Pancreas (tissue), 10 donors: ENCODE measurements around the gene FAM120A. TPM values are rescaled to one million over a fixed set of nuclear protein-coding genes. Genes with fewer than 3 reads are reported as not detected.

Source experiments
- ATAC-seq, 4 donors: fragments of 200-7000 bp; cut with Tn5 transposase; one replicate each; pipeline versions ENCODE4 v1.8.0 to v1.9.1; 2020; ENCODE audit warnings: mild to moderate bottlenecking in 4 of 4, moderate library complexity in 4 of 4
- DNase-seq, 6 donors: peaks; one replicate each; pipeline ENCODE4 v3.0.0-alpha.2; 2020
- FAIRE-seq: peaks from 2 replicates; lab custom pipeline; 2012; peaks lifted over from hg19 to GRCh38; lab: Jason Lieb, UNC
- H3K27ac ChIP-seq, 4 donors: fragments of 200-600 bp; sonication (generic); 1 replicate in 3 of 4; 2 replicates in 1 of 4; pipeline versions ENCODE4 v1.5.0 to v1.8.0; 2020
- H3K27me3 ChIP-seq, 4 donors: fragments of 200-600 bp; one replicate each; pipeline ENCODE4 v1.8.0; 2021
- H3K36me3 ChIP-seq, 3 donors: fragments of 200-600 bp; sonication (generic) in 1 of 3; one replicate each; pipeline versions ENCODE4 v1.5.0 to v1.8.0; 2020 to 2021
- H3K4me1 ChIP-seq, 3 donors: fragments of 200-600 bp; one replicate each; pipeline ENCODE4 v1.8.0; 2021
- H3K4me3 ChIP-seq, 4 donors: fragments of 200-600 bp; sonication (generic) in 2 of 4; one replicate each; pipeline versions ENCODE4 v1.5.0 to v1.8.0; 2020 to 2021
- H3K9me3 ChIP-seq, 4 donors: fragments of 200-600 bp; one replicate each; pipeline ENCODE4 v1.8.0; 2021
- CTCF ChIP-seq, 4 donors: fragments of 200-600 bp; sonication (generic) in 3 of 4; IDR thresholded peaks; one replicate each; pipeline versions ENCODE4 v1.5.0 to v1.8.0; 2021; ENCODE audit warnings: antibody characterized with exemption in 4 of 4
- WGBS, 2 donors: extraction: QIAGEN DNeasy Blood & Tissue Kit; methylation state at CpG; one replicate each; pipeline ENCODE4 v1.1.7; 2013; 5-methylcytosine and 5-hydroxymethylcytosine counted together
- intact Hi-C, 3 donors: fragments of 100-400 bp; cut with DNase I; formaldehyde crosslinking; loops; one replicate each; pipeline versions ENCODE4 v1.11.1 to v1.14.2; 2022
- polyA plus RNA-seq, 2 donors: library from polyadenylated mRNA; stranded (reverse); fragments of 200-250 nt; gene quantifications; one replicate each; pipeline ENCODE4 v1.2.3, GENCODE V29; 2013
- total RNA-seq, 6 donors: library from RNA; stranded (reverse); fragmentation: NEBNext Ultra II Directional in 4 of 6; extraction: Animal tissue kit (Norgen Biotek cat#: 25700) in 4 of 6; gene quantifications; one replicate each; pipeline versions ENCODE4 v1.2.1 to v1.2.4, GENCODE V29; 2021 to 2023
- donor health status: healthy with polysubstance abuse.
- donor health status: DM: no; HTN: no; CAD: no; lungs with moderate emphysema.
- donor health status: DM: no; HTN: no; CAD: no.
- donor health status: control.
- donor health status: control.
- donor health status: Bipolar disorder and iron deficiency.
- donor health status: DM: yes; HTN: yes; CAD: no.
- donor health status: DM: no; HTN: no; CAD: no.
- donor health status: DM: no; HTN: no; CAD: no.
- donor health status: DM: yes; HTN: yes; CAD: no.

Gene FAM120A
- total and polyA plus RNA-seq, 8 donors = 24.2 to 66.4 (median 54.0) TPM

- intact Hi-C loops = no loop called here
- FAIRE-seq = no peak
- no peak overlapping the region for H3K27ac ChIP-seq
- WGBS, 2 donors = 92 to 95% methylated on average over 5 of the region's 5 CpGs
- no peak overlapping the region for H3K4me3 ChIP-seq
- peaks cover 0 to 33% (median 7%) of the 10 kb centered on the region in 3 donors for H3K36me3 ChIP-seq
- no peaks in the 10 kb centered on the region for H3K4me1 ChIP-seq
- no peaks in the 10 kb centered on the region for H3K9me3 ChIP-seq
- no peaks in the 10 kb centered on the region for H3K27me3 ChIP-seq
- no peak for TF ChIP-seq CTCF (IDR thresholded peaks at IDR 0.05)
- DNase-seq = no peak
- no peak for ATAC-seq
Measured at GRCh38 chr9:93525476-93525875, 74.0 kb downstream of the FAM120A start.

- TF ChIP-seq CTCF (IDR thresholded peaks at IDR 0.05) = no peak
- ATAC-seq (peak in 1 of 4 donors; percentile 36), FAIRE-seq (no peak), DNase-seq (no peak)
- peaks cover 0 to 59% (median 12%) of the 10 kb centered on the region in 3 donors for H3K36me3 ChIP-seq
- no peaks in the 10 kb centered on the region for H3K4me1 ChIP-seq
- no peaks in the 10 kb centered on the region for H3K27me3 ChIP-seq
- intact Hi-C loops = loop anchor here in 1 of 3 donors (10.0 kb wide), 1 partner anchor 47 kb away; no protein-coding TSS in a partner anchor
- no peak overlapping the region for H3K27ac ChIP-seq
- no peaks in the 10 kb centered on the region for H3K9me3 ChIP-seq
- no peak overlapping the region for H3K4me3 ChIP-seq
- WGBS, 2 donors = 74% methylated on average over 3 of the region's 3 CpGs
Measured at GRCh38 chr9:93531374-93531773, 79.9 kb downstream of the FAM120A start.

GRCh38 chr9:93532141-93532540 is 80.7 kb downstream of the FAM120A start:
- H3K27me3 ChIP-seq = no peaks in the 10 kb centered on the region
- 75 to 78% methylated on average over 8 of the region's 8 CpGs for WGBS, 2 donors
- no peak for TF ChIP-seq CTCF (IDR thresholded peaks at IDR 0.05)
- H3K4me1 ChIP-seq = no peaks in the 10 kb centered on the region
- intact Hi-C loops = loop anchor here in 1 of 3 donors (10.0 kb wide), 1 partner anchor 47 kb away; no protein-coding TSS in a partner anchor
- no peak overlapping the region for H3K27ac ChIP-seq
- ATAC-seq (no peak), DNase-seq (no peak), FAIRE-seq (no peak)
- H3K4me3 ChIP-seq = no peak overlapping the region
- no peaks in the 10 kb centered on the region for H3K9me3 ChIP-seq
- H3K36me3 ChIP-seq = peaks cover 0 to 59% (median 12%) of the 10 kb centered on the region in 3 donors

GRCh38 chr9:93533863-93534262 is 82.4 kb downstream of the FAM120A start:
- H3K36me3 ChIP-seq = peaks cover 0 to 47% (median 10%) of the 10 kb centered on the region in 3 donors
- intact Hi-C loops = loop anchor here in 1 of 3 donors (10.0 kb wide), 1 partner anchor 49 kb away; no protein-coding TSS in a partner anchor
- ATAC-seq = no peak

More at GRCh38 chr9:93533863-93534262, 82.4 kb downstream of the FAM120A start:
- no peak for TF ChIP-seq CTCF (IDR thresholded peaks at IDR 0.05)
- WGBS, 2 donors = 88 to 89% methylated on average over 8 of the region's 8 CpGs
- H3K27ac ChIP-seq = no peak overlapping the region
- no peak for DNase-seq
- no peaks in the 10 kb centered on the region for H3K27me3 ChIP-seq
- H3K4me1 ChIP-seq = no peaks in the 10 kb centered on the region
- H3K9me3 ChIP-seq = no peaks in the 10 kb centered on the region
- H3K4me3 ChIP-seq = no peak overlapping the region
- no peak for FAIRE-seq
